Hematopoietic multipotent progenitor cell treated with erythropoietin and hydrocortisone succinate and interleukin-3 and kit ligand, for 8 days (in vitro differentiated cells): ENCODE measurements around the gene LMO7.
"Not testable (repeated sequence)": the region's sequence is repeated elsewhere in the genome, so short reads cannot be mapped to it uniquely, and the experiment has no call there.

Experiments
- DNase-seq: peaks from one replicate; pipeline ENCODE4 v3.0.0-alpha.2; 2015

The LMO7 gene

DNA sequence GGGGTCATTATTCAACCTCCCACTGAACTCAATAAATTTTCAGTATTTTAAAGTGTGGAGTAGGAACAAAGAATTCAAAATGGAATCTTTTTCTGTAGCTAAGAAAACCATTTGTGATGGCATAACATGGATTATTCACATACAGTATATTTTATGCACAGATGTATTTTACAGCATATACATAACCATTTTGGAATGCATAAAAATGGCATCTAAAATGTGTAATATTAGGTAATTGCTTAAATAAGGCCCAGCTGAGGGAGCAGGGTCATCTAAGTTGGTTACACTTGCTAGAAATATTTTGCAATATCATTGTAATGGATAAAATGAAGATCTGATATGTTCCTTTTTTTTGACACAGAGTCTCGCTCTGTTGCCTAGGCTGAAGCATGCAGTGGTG lies 146.9 kb downstream of the LMO7 start:
- DNase-seq = no peak

DNA sequence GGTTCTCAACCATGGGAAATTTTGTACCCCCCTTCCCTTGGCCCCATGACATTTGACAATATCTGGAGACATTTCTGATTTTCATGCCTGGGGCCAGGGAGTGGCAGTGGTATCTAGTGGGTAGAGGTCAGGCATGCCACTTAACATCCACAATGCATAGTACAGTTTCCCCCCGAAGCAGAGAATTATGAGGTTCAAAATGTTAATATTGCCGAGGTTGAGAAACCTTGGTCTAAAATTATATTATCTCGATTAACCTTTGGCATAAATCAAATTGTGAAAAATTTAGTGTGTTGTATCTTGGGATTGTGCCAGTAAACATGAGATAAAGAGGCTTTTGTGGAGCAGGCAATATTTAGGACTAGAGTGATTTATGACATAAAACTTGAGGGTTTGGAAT lies 147.9 kb downstream of the LMO7 start:
- no peak for DNase-seq

DNA sequence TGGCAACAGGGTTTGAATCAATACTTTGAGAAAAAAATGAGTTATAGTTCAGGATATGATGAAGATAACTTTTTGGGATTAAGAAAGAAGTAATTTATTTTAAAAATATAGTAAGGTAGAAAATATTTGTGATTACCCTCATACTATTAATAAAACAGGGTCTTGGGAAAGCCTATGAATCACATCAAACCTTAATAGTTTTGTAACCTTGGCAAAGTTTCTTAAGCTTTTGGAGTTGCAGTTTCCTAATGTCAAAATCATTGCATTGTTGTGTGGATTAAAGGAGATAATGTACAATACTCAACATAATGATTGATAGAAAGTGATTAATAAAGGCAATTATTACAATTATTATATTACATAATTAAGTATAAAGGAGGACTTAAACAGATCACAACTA lies 149.0 kb downstream of the LMO7 start:
- no peak for DNase-seq

DNA sequence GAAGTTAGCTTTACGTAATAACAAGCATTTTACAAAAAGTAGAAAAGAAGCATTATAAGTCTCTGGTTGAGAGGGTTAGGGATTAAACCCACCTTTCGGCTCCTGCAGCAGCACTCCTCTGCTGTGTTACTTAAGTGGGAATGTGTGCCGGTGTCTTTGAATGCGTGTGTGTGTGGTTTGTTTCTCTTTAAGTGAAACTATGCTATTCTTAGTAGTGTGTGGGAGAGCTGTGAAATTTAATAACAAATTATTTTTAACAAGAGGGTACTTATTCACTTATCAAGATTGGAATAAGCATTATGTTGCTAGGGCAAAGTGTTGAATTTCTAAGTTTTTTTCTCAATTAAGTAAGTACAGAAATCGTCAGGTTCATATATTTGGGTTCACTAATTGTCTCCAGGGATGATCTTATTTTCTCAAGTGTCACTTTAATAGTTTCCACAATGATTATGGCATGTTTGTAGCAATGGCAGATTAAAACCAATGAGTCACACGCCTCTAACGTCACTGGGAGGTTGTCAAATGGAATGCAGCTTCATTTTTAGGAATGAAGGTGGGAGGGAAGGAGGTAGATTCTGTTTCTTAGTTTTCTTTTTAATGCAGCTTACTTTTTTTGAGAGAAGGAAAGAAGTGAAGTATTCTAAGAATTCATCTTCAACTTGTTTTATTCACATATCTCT lies 151.3 kb downstream of the LMO7 start:
- no peak for DNase-seq

DNA sequence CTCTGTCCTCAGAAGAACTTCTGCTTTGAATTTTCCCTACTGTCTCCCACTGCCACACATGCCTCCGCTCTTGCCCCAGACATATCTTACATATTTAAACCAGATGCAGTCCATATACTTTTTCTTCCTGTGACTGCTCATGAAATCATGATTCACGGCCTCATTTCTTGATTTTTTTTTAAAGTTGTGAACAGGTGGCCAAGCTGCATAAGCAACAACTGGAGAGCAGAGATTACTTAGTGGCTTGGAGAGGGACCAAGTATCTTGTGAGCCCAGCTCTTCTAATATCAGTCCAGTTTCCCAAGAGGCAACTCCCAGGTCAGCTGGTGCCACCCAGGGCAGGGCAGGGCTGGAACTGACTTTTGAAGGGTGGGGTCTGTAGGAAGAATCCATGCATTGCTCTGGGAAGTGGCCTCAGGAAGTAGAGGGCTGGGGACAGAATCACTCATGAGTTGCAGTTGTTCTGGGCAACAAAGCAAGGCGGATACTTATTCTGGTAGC lies 152.4 kb downstream of the LMO7 start:
- peak; percentile 24 for DNase-seq

DNA sequence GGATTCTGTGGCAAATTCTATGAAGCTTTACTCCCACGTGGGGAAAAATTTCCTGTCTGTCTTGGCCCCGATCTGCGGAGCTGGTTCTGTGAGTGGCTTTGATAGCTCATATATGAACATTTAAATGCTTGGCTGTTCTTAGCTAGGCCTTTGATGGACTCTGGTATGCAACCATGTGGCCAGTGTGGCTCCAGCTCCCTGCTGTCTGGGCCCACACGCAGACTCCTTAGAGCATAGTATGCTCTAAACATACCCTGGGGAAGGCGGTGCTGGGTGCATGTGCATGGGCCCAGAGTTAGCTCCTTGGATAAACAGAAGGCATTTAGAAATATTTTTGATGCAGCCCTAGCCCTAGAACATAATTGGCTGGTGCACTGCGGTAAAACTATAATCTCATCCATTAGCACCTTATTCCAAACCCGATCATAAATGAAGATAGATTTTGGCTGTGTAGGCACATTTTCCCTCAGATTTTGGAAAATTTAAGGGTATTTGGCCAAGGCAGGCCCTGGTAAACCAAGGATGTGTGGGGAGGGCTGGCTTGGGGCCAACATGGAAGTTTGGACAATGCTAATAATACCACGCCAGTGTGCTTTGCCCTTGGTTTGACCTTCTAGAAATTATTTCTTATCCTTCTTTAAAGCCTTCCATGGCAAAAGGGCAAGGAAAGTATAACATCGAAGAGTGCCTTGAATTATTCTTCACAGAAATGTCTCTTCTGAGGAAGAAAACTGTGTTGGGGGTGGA lies 153.5 kb downstream of the LMO7 start:
- no peak for DNase-seq

DNA sequence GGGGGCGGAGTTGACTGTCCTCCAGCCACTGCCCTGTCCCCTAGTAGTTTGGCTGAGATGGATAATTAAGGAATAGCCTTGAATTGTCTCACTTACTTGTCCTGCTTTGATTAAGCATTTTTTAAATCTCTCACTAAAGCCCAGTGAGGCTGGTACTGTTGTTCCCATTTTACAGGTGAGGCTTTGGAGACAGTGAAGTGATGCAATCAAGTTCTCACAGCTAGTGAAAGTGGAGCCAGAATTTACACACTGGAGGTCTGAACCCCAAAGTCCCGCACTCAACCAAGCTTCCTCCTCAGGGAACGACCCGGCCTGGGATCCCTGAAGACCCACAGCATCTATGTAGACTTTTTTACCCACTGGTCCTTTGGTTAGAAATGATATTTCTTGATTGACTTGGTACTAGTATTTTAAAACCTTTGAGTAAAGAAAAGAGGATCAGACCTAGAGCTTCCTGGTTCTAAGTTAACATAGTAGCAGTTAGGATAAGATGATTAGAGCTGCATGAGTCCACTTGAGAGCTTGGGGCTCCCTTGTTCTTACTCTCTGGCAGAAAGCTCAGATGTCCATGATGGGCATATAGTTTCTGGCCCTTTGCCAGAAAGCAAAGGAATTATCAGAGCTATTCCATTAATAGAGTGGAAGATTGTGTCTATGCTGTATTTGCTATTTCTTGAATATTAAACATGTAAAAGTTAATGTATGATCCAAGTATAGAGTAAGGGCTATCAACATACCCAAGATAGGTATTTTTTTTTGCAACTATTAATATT lies 154.3 kb downstream of the LMO7 start:
- no peak for DNase-seq

DNA sequence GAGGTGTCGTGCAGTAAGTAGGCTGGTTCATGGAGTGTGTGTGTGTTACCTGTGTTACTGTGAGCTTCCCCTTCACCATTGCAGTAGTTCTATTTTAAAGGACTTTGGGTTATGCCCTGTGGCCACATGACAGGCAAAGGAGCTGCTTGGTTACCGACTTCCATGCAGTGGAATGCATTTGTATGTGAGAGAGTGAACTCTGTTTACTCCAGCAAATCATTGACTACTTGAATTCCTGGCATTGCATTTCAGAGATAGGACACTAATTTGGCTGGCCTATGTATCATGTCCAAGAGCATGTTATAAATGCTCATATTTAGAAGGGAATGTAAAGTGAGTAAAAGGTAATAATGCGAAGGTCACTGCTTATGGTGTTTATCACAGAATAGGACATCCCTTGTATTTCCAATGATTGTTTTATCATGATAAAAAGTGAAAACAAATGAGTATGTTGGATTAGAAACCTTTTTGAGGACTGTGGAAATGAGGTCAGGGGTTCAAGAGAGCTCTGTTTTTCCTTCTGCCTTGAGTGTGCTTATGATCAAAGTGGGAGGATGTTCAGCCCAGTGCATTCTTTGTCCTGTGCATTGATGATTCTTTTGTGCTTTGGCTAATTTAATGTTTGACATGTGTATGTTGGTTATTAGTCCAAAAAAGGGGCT lies 156.5 kb downstream of the LMO7 start:
- DNase-seq = no peak

DNA sequence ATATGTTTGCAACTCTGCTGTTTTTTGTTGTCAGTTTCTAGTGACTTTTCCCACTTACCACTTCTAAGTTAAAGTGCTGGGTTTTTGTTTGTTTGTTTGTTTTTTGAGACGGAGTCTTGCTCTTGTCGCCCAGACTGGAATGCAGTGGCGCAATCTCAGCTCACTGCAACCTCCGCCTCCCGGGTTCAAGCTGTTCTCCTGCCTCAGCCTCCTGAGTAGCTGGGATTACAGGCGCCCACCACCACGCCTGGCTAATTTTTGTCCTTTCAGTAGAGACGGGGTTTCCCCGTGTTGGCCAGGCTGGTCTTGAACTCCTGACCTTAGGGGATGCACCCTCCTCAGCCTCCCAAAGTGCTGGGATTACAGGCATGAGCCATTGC lies 157.0 kb downstream of the LMO7 start:
- DNase-seq = not testable (repeated sequence)

DNA sequence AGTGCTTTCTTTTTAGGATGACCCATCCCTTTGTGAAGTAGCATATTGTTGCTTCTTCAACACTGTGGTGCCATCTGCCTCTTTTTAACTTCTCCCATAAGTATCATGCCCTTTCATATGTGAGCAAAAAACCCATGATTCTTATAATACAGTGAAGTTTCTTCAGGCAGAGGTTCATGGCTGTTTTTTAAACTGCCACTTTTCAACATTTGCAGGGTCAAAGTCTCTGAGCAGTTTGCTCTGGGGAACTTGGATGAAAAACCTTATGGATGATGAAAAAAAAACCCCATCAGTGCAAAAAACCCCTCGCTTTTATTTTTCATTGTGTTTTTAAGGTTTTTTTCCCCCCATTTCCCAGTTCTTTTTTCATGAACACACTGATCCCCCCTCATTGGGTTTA lies 158.5 kb downstream of the LMO7 start:
- DNase-seq = no peak

DNA sequence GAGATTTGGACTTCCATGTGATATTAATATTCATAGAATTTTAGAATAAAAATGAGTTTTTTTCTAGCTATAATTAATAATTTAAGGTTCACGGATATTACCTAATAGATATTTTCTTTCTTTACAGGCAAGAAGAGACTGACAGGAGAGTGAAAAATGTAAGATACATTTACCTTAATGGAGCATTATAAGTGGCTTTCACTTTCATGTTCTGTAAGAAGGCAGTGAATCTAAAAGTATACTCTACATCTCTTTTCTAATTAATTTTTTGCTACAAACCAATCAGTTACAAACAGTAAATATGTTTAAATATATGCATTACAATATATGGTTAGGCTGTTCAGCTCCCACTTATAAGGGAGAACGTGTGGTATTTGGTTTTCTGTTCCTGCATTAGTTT lies 159.1 kb downstream of the LMO7 start:
- no peak for DNase-seq

DNA sequence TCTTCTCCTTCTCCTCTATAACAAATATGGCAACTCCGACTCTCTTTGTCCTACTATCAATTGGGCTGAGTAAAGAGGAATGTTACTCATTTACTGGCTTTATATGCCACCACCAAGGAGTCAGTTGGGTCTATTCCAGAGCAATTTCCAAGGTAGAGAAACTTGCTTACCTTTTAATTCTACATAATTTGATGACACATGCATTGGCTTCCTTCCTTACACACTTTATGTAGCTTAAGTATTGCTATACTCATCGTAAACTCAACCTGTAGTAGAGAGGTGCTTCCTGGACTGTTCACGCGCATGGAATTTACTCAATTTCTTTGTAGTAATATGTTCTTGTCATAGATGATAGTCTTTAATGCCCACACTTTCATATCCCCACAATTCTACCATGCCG lies 160.7 kb downstream of the LMO7 start:
- no peak for DNase-seq

DNA sequence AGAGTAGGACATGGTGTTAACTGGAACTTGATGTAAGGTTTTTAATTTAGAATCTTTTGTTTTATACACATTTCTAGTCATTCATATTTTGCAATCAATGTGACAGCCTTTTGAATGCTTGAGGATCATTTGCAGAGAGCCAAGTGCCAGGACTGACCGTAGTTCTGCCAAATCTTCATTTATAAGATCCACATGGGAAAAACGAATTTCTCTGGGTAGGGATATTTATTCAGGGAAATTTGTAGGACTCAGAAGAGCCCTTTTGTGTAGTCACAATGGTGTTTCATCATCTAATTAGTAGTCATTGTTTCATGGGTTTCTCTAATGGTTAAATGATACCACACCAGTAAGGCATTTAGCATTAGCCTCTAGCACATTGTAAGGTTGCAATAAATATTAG lies 161.1 kb downstream of the LMO7 start:
- DNase-seq = no peak

DNA sequence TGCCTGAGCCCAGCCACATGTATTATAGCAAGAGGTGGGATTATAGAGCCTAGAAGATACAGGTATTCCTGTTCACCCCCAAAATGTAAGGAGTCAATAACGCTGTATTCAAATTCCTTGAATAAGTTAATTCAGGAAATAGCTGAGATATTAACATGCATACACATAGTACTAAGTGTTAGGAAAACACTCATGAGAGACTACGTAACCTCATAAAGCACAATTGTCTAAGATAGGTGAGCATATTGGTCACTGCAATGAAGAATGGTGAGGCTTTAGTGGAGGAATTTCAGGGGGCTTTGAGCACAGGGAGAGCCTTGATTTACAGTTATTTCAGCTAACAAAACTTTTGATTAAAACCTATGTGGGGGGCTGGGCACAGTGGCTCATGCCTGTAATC lies 161.6 kb downstream of the LMO7 start:
- DNase-seq = no peak

DNA sequence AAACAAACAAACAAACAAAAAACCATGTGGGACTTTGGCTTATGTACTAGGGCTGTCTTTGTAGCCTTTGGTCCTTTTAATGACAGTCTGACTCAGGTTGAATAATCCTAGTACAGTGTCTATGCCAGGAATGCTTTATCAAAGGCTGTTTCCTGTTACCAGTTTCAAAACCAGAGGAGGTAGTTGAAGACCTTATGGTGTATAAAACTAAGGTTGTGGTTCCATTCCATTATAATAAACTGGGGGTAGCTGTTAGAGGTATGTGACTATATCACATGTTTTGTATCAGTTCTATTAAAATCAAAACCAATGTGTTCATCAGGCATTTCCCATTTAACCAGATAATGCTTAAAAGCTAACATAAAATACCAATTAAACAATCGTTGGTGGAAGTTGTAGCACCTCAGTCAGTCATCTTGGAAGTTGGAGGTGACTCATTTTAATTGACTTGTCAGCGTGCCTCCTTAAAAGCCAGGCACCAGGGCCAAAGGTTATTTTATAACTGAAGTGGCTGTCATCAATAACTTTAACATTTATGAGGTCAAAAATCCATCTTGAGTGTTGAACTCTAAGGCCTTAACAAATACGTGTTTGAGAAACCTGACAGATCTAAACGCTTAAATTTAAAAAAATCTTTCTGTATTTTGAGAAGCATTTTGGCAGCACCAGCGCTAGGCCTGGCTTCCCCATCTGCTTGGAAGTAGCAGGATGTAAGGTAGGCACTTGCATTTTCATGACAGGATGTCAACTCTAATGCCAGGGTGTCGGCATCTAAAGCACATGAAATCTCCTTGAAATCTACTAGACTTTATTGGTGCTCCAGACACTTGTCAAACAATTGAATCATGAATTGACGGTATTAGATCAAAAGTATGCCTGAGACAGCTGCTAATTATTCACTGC lies 162.5 kb downstream of the LMO7 start:
- DNase-seq = no peak

DNA sequence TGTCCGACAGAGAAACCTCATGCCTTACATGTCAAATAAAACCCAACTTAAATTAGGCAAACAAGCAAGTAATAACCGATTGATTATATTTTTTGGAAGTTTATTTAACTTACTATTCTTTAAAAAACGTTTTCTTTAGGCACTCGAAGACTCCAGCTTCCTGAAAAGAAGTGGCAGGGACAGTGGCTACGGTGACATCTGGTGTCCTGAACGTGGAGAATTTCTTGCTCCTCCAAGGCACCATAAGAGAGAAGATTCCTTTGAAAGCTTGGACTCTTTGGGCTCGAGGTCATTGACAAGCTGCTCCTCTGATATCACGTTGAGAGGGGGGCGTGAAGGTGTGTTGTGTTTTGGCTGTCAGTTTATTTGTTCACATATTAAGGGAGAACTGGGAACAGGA lies 164.4 kb downstream of the LMO7 start:
- no peak for DNase-seq

DNA sequence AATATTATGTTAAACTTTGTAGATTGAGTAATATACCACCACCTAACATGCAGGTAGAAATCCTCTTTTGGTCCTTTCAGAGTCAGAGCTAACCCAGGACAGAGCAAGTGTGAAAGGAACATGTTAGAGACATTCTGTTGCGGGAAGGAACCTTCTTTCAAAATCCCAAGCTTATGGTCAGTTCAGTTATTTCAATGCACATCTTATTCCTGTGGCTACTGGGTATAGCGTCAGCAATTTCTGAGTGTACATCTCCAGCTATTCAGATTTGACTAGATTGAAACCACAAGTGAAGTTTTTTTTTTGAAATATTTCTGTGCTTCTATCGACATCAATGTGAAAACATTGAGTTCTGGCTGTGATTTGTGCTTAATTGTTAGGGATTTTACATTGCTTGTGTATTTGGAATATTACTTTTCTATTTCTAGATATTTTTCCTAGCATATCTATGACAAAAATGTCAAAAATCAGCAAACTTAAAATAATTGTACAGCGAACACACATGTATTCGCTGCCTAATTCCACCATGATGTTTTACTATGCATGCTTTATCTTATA lies 165.3 kb downstream of the LMO7 start:
- DNase-seq = no peak

DNA sequence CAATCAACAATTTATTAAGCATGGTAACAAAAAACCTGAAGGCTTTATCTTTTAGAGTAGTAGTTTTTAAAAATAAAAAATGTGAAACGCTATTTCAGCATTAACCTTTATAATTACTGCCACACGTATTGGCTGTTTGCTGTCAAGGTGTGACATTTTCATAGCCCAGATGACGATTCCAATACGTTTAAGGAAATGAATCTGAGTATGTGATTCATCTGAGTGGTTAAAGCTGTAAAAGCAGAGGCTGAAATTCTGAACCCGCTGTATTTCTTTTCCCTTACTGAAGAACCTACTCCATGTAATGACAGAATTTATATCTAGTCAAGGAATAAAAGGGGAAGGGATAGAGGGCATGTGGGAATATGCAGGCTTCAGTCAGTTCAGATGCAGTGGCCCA lies 166.0 kb downstream of the LMO7 start:
- DNase-seq = no peak

DNA sequence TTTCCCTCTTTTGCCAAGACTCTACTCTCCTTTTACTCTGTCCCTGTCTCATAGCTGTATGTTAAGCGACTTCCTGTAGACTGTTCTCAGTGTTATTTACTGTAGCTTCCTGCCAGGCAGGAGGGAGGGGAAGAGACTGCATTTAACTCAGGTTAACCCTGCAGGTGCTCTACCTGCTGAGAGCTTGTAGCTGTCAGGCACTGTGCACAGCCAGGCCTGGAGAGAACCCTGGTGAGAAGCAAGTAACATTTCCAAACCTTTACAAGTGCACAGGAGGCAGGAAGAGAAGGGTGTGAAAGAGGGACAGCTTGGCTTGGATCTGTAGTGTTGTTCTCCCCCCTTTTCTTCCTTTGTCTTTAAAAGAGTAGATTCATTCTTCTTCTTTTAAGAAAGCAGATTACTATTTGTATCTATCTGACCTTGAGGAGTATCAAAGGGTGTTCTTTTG lies 167.1 kb downstream of the LMO7 start:
- no peak for DNase-seq

DNA sequence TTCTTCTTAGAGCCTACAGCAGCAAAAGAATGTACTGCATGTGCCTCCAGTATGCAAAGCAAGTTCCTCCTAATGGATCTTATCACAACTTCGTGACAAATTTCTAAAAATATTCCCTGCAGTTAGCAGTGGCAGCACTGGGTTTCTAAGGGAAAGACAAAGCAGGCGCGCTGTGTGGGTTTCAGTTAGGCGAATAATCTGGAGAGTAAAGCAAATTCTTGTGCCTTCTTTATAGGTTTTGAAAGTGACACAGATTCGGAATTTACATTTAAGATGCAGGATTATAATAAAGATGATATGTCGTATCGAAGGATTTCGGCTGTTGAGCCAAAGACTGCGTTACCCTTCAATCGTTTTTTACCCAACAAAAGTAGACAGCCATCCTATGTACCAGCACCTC lies 167.9 kb downstream of the LMO7 start:
- no peak for DNase-seq

DNA sequence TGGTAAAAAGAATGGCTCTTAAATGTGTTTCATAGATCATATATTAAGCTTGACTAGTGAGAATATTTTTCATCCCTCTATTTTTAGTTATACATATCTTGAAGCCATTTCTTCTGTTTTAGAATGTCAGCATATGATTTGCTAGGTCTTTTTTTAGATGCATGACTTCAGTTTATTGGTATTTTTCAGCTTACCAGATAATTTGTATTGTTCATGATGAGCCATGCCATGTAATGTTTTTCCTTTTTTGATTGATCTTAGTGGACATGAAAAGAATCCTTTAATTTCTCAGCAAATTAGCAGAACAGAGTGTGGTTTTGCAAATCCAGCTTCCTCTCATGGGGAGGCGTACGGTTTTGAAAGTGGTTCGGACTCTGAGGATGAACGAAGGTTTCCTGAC lies 168.5 kb downstream of the LMO7 start:
- DNase-seq = no peak

DNA sequence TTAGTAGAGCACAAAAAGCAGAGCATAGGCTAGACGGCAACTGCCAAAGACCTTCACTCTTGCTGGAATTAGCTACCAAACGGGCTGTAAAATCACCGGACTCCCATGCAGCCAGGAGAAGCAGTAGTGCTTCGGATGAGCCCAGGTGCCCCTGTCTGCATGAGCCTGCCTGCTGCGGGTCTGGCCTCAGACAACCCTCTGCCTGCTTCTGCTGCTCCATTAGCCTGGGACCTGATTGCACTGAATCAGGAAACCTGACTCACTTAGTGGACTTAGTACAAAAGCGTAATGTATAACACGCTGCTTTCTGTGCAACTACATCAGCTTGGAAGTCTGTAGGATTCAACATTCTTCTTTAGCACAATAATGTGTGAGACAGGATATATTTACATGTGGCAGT lies 170.0 kb downstream of the LMO7 start:
- no peak for DNase-seq
